Endothelial cell of umbilical vein (primary cell): ENCODE results near the gene DIAPH3. TPM values are rescaled to one million over a fixed set of nuclear protein-coding genes. Genes with fewer than 3 reads are reported as not detected.

Experiments
- BruUV-seq: library from RNA; stranded (reverse); fragments of 400-500 nt; replicated peaks from 2 replicates; lab custom pipeline; 2021; lab: Mats Ljungman, UMichigan
- CTCF ChIA-PET: fragments of 300-600, 350-600 bp; sonication (Branson Sonifier 250); formaldehyde crosslinking; loops from one replicate; lab custom pipeline; 2021; ENCODE audit warnings: antibody characterized with exemption, inconsistent platforms; lab: Charles Lee
- POLR2A ChIA-PET: fragments of 300-600, 350-600 bp; sonication (Branson Sonifier 250); formaldehyde crosslinking; loops from one replicate; lab custom pipeline; 2021; ENCODE audit warnings: antibody characterized with exemption, inconsistent platforms; lab: Charles Lee
- DNase-seq: peaks from one replicate; pipeline ENCODE4 v3.0.0-alpha.2; 2011; ENCODE audit warnings: low read depth, low spot score
- FAIRE-seq: peaks from 2 replicates; lab custom pipeline; 2011; peaks lifted over from hg19 to GRCh38; lab: Jason Lieb, UNC
- H2AFZ ChIP-seq: 2 replicates; pipeline ENCODE4 v1.6.0; 2012; ENCODE audit warnings: low read depth, low read length, control low read depth, inconsistent platforms
- H3K27ac ChIP-seq: 2 replicates; pipeline ENCODE4 v1.5.1; 2011; ENCODE audit warnings: low read depth, mild to moderate bottlenecking, control low read depth, low read length, moderate library complexity; ENCODE audit not compliant: insufficient read depth
- H3K27me3 ChIP-seq, 2 experiments: 2 replicates each; pipeline versions ENCODE4 v1.6.0 to v1.6.1; 2011; ENCODE audit warnings: low read length in 2 of 2, mixed read lengths in 1 of 2; ENCODE audit not compliant: control insufficient read depth in 2 of 2, insufficient read depth in 2 of 2
- H3K36me3 ChIP-seq, 2 experiments: 2 replicates in 1 of 2; 3 replicates in 1 of 2; pipeline ENCODE4 v1.5.1; 2011; ENCODE audit warnings: low read length in 2 of 2, mild to moderate bottlenecking in 1 of 2, moderate library complexity in 1 of 2; ENCODE audit not compliant: control insufficient read depth in 2 of 2, insufficient read depth in 2 of 2; ENCODE audit errors: extremely low read depth in 1 of 2
- H3K4me1 ChIP-seq: 3 replicates; pipeline ENCODE4 v1.5.1; 2011; ENCODE audit warnings: mild to moderate bottlenecking, low read length; ENCODE audit not compliant: control insufficient read depth, insufficient read depth; ENCODE audit errors: extremely low read depth
- H3K4me2 ChIP-seq: 2 replicates; pipeline ENCODE4 v1.6.1; 2011; ENCODE audit warnings: low read length, control low read depth, mixed read lengths; ENCODE audit not compliant: insufficient read depth
- H3K4me3 ChIP-seq, 3 experiments: fragments of 200-600 bp in 1 of 3; sonication (generic), shearing (Covaris generic) in 1 of 3; replicated peaks in 1 of 3; 2 replicates each; pipeline ENCODE4 v1.5.1; 2011 to 2016; ENCODE audit warnings: control low read depth in 3 of 3, low read length in 3 of 3, mild to moderate bottlenecking in 2 of 3, inconsistent platforms in 1 of 3, low read depth in 1 of 3, moderate library complexity in 1 of 3; ENCODE audit not compliant: insufficient read depth in 1 of 3
- H3K79me2 ChIP-seq: 2 replicates; pipeline ENCODE4 v1.6.0; 2012; ENCODE audit warnings: low read length, inconsistent platforms; ENCODE audit not compliant: control insufficient read depth, insufficient read depth
- H3K9ac ChIP-seq: replicated peaks from 2 replicates; pipeline ENCODE3; 2011; ENCODE audit warnings: low read length, control low read depth; ENCODE audit not compliant: insufficient read depth; ENCODE audit errors: extremely low read depth
- H3K9me1 ChIP-seq: replicated peaks from 3 replicates; pipeline ENCODE4 v1.6.0; 2011; ENCODE audit warnings: mild to moderate bottlenecking, low read length; ENCODE audit not compliant: control insufficient read depth, insufficient read depth; ENCODE audit errors: extremely low read depth
- H3K9me3 ChIP-seq: replicated peaks from 2 replicates; pipeline ENCODE4 v1.5.1; 2012; ENCODE audit warnings: low read length, inconsistent platforms; ENCODE audit not compliant: control insufficient read depth, insufficient read depth
- H4K20me1 ChIP-seq: replicated peaks from 2 replicates; pipeline ENCODE3; 2011; ENCODE audit warnings: mild to moderate bottlenecking, low read length; ENCODE audit not compliant: control insufficient read depth, insufficient read depth; ENCODE audit errors: extremely low read depth
- EZH2 ChIP-seq: IDR thresholded peaks from 2 replicates; pipeline ENCODE4 v1.6.1; 2012; ENCODE audit warnings: borderline replicate concordance, low read depth, mild to moderate bottlenecking, moderate library complexity, low read length, inconsistent platforms; ENCODE audit not compliant: severe bottlenecking
- FOS ChIP-seq: IDR thresholded peaks from 2 replicates; pipeline ENCODE4 v1.6.1; 2011; ENCODE audit warnings: mild to moderate bottlenecking, low read length, moderate library complexity, borderline replicate concordance; ENCODE audit not compliant: insufficient read depth
- GATA2 ChIP-seq: IDR thresholded peaks from 2 replicates; pipeline ENCODE4 v1.7.0; 2011; ENCODE audit warnings: low read depth, mild to moderate bottlenecking, moderate library complexity, mixed read lengths, low read length; ENCODE audit not compliant: insufficient read length, insufficient read depth
- JUN ChIP-seq: IDR thresholded peaks from 2 replicates; pipeline ENCODE4 v1.6.1; 2011; ENCODE audit warnings: borderline replicate concordance, low read depth; ENCODE audit not compliant: insufficient read length, insufficient read depth
- MYC ChIP-seq: IDR thresholded peaks from one replicate; pipeline ENCODE4 v1.6.1; 2011; ENCODE audit warnings: mild to moderate bottlenecking, low read depth, low read length
- POLR2A ChIP-seq: IDR thresholded peaks from 2 replicates; pipeline ENCODE4 v1.6.1; 2012; ENCODE audit warnings: low read depth, mild to moderate bottlenecking, control low read depth, low read length
- POLR2AphosphoS5 ChIP-seq: IDR thresholded peaks from 2 replicates; pipeline ENCODE4 v1.6.1; 2012; ENCODE audit warnings: low read depth, mild to moderate bottlenecking, control low read depth, low read length, moderate library complexity; ENCODE audit not compliant: insufficient read depth
- dilution Hi-C: fragments of 300-500 bp; cut with MboI; formaldehyde crosslinking; loops from one replicate; pipeline ENCODE4 v1.15.0; 2019; ENCODE audit warnings: low sequenced_read_pairs; ENCODE audit not compliant: extremely low pct_ligation_motif_present
- intact Hi-C: fragments of 100-400 bp; cut with micrococcal nuclease; formaldehyde crosslinking; loops from one replicate; pipeline ENCODE4 v1.10.0; 2022
- polyA plus RNA-seq, 4 experiments: library from polyadenylated mRNA; depleted of rRNA in 3 of 4; stranded (reverse) in 3 of 4; unstranded in 1 of 4; fragments of >200 nt; gene quantifications; 2 replicates each; pipeline versions ENCODE4 v1.2.1 to v1.2.3, GENCODE V29; 2011 to 2012; ENCODE audit warnings: missing spikeins in 1 of 4
- total RNA-seq: library from RNA; stranded (reverse); gene quantifications from 2 replicates; pipeline ENCODE4 v1.2.3, GENCODE V29; 2021
- TF ChIP-seq, protein P1 (sequence below): IDR thresholded peaks from 2 replicates; pipeline ENCODE4 v1.6.1; 2011; ENCODE audit not compliant: insufficient read depth, insufficient read length
- TF ChIP-seq, protein P2 (sequence below), 2 donors: IDR thresholded peaks; 1 replicate in 1 of 2; 2 replicates in 1 of 2; pipeline ENCODE4 v1.5.1; 2011; ENCODE audit warnings: low read length in 2 of 2, mild to moderate bottlenecking in 2 of 2, moderate library complexity in 2 of 2, control low read depth in 1 of 2, inconsistent platforms in 1 of 2, low read depth in 1 of 2; ENCODE audit not compliant: insufficient read depth in 1 of 2; ENCODE audit errors: extremely low read depth in 1 of 2

DIAPH3 gene
- total and polyA plus RNA-seq, 2 donors (not counting 3 experiments of a cell fraction or from before 2014, with no cell fraction given) = 9.9 to 44.0 TPM

- POLR2A ChIA-PET = no interaction called here
- H3K9me3 ChIP-seq = no peaks in the 10 kb centered on the region
- no peaks in the 10 kb centered on the region for H4K20me1 ChIP-seq
- H3K4me3 ChIP-seq = no peak overlapping the region
- no peak overlapping the region for H3K4me2 ChIP-seq
- dilution Hi-C loops = no loop called here
- no peak for DNase-seq
- H3K36me3 ChIP-seq = no peaks in the 10 kb centered on the region
- H3K4me1 ChIP-seq = no peaks in the 10 kb centered on the region
- H3K9me1 ChIP-seq = no peaks in the 10 kb centered on the region
- intact Hi-C loops = no loop called here
- H3K27me3 ChIP-seq = no peaks in the 10 kb centered on the region
- H3K79me2 ChIP-seq = peaks cover 21% of the 10 kb centered on the region
- H2AFZ ChIP-seq = no peak overlapping the region
- no peak for FAIRE-seq
- no peak overlapping the region for H3K27ac ChIP-seq
- no peak for TF ChIP-seq POLR2A
- TF ChIP-seq, protein P1, sequence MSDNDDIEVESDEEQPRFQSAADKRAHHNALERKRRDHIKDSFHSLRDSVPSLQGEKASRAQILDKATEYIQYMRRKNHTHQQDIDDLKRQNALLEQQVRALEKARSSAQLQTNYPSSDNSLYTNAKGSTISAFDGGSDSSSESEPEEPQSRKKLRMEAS = no peak
- no peak for TF ChIP-seq EZH2
- TF ChIP-seq POLR2AphosphoS5 = no peak
- no peak for TF ChIP-seq GATA2
- TF ChIP-seq JUN = no peak
- TF ChIP-seq, protein P2, sequence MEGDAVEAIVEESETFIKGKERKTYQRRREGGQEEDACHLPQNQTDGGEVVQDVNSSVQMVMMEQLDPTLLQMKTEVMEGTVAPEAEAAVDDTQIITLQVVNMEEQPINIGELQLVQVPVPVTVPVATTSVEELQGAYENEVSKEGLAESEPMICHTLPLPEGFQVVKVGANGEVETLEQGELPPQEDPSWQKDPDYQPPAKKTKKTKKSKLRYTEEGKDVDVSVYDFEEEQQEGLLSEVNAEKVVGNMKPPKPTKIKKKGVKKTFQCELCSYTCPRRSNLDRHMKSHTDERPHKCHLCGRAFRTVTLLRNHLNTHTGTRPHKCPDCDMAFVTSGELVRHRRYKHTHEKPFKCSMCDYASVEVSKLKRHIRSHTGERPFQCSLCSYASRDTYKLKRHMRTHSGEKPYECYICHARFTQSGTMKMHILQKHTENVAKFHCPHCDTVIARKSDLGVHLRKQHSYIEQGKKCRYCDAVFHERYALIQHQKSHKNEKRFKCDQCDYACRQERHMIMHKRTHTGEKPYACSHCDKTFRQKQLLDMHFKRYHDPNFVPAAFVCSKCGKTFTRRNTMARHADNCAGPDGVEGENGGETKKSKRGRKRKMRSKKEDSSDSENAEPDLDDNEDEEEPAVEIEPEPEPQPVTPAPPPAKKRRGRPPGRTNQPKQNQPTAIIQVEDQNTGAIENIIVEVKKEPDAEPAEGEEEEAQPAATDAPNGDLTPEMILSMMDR (IDR thresholded peaks at IDR 0.05; ENCODE audit: extremely low read depth in 1 of 2, insufficient read depth in 1 of 2, low read depth in 1 of 2, low read length in 2 of 2) = no peak
- no peak for TF ChIP-seq MYC
- no peak for TF ChIP-seq FOS
- BruUV-seq = no TSS peak
- H3K9ac ChIP-seq = no peak overlapping the region
- CTCF ChIA-PET = no interaction called here
Measured at GRCh38 chr13:60044321-60044720, 119.4 kb downstream of the DIAPH3 start.
